SU-DHL-6 (cell line): ENCODE results near the gene GPATCH3.

Source experiments
- EZH2phosphoT487 ChIP-seq: fragments of 200-600 bp; sonication (generic), shearing (Covaris generic); conservative IDR thresholded peaks from 2 replicates; pipeline ENCODE4 v1.6.1; 2018; ENCODE audit warnings: mild to moderate bottlenecking, antibody characterized with exemption, low read length, moderate library complexity, mixed read lengths
- TF ChIP-seq, protein P1 (sequence below): fragments of 200-600 bp; sonication (generic); IDR thresholded peaks from one replicate; pipeline ENCODE4 v1.5.1; 2017; ENCODE audit warnings: antibody characterized with exemption, mild to moderate bottlenecking, low read length, moderate library complexity; ENCODE audit not compliant: insufficient read depth, poor library complexity, severe bottlenecking

DNA sequence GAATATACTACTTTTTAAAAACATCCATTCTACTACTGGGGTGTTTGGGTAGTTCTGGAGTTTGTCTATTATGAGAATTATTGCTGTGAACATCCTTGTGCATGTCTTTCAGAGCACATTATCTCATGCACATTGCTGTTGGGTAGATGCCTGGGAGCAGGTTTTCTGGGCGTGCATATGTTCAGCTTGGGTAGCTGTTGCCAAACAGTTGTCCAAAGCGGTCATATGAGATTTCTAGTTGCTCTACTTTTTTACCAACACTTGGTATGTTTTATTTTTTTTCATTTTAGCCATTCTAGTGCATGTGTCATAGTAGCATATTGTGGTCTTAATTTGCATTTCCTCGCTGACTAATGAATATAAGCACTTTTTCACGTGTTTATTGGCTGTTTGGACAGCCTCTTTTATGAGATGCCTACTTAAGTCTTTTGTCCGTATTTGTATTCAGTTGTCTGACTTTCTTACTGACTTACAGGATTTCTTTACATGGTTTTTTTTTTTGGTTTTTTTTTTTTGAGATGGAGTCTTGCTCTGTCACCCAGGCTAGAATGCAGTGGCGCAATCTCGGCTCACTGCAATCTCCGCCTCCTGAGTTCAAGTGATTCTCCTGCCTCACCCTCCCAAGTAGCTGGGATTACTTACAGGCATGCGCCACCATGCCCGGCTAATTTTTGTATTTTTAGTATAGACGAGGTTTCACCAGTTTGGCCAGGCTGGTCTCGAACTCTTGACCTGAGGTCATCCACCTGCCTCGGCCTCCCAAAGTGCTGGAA, 55.7 kb downstream of the GPATCH3 start:
- TF ChIP-seq, protein P1, sequence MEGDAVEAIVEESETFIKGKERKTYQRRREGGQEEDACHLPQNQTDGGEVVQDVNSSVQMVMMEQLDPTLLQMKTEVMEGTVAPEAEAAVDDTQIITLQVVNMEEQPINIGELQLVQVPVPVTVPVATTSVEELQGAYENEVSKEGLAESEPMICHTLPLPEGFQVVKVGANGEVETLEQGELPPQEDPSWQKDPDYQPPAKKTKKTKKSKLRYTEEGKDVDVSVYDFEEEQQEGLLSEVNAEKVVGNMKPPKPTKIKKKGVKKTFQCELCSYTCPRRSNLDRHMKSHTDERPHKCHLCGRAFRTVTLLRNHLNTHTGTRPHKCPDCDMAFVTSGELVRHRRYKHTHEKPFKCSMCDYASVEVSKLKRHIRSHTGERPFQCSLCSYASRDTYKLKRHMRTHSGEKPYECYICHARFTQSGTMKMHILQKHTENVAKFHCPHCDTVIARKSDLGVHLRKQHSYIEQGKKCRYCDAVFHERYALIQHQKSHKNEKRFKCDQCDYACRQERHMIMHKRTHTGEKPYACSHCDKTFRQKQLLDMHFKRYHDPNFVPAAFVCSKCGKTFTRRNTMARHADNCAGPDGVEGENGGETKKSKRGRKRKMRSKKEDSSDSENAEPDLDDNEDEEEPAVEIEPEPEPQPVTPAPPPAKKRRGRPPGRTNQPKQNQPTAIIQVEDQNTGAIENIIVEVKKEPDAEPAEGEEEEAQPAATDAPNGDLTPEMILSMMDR: no peak
- no peak for TF ChIP-seq EZH2phosphoT487
